ENCODE measurements around the gene PGM5.

PGM5 gene

GRCh38 chr9:68522131-68522530 lies 165.7 kb downstream of the PGM5 start:
- H3K36me3 ChIP-seq (replicated peaks in 1 of 2; ENCODE audit: control insufficient read depth in 2 of 2, insufficient read depth in 2 of 2, low read length in 2 of 2): no peaks in the 10 kb centered on the region
- H3K4ac ChIP-seq (ENCODE audit: low read length): no peak overlapping the region
- no peak overlapping the region for H2BK12ac ChIP-seq (ENCODE audit: low read length)
- no peak overlapping the region for H3K4me3 ChIP-seq (ENCODE audit: low read length in 2 of 2)
- H3K79me1 ChIP-seq (ENCODE audit: low read depth, low read length): no peaks in the 10 kb centered on the region
- no peak overlapping the region for H3K9ac ChIP-seq (ENCODE audit: low read depth, low read length, poor library complexity)
- H4K91ac ChIP-seq (ENCODE audit: low read depth, low read length, poor library complexity): no peak overlapping the region
- no peak for DNase-seq (ENCODE audit: low spot score)
- no peak overlapping the region for H3K27ac ChIP-seq (replicated peaks; ENCODE audit: low read length)
- H4K8ac ChIP-seq (ENCODE audit: low read depth, low read length): no peak overlapping the region
- no peak overlapping the region for H3K18ac ChIP-seq (ENCODE audit: low read length)
- peaks cover 0 to 3% (median 0%) of the 10 kb centered on the region in 3 experiments for H3K27me3 ChIP-seq (ENCODE audit: control insufficient read depth in 3 of 3, insufficient read depth in 3 of 3, low read depth in 1 of 3, low read length in 3 of 3)
- no peak overlapping the region for H3K14ac ChIP-seq (ENCODE audit: low read length)
- no peaks in the 10 kb centered on the region for H3K4me1 ChIP-seq (ENCODE audit: control insufficient read depth in 2 of 2, insufficient read depth in 1 of 2, low read depth in 1 of 2, low read length in 2 of 2)
- no peak overlapping the region for H2BK15ac ChIP-seq (ENCODE audit: low read length)
- WGBS, 2 donors (ENCODE audit: extremely low coverage in 2 of 2, insufficient read length in 2 of 2, insufficient replicate concordance in 1 of 2): no CpG with 5 or more reads among the region's 4 CpGs
- no peak overlapping the region for H2BK5ac ChIP-seq (ENCODE audit: low read length)
- no peak overlapping the region for H2BK120ac ChIP-seq (ENCODE audit: low read depth, low read length)
- peaks cover 3 to 4% of the 10 kb centered on the region in 2 donors for H3K9me3 ChIP-seq (replicated peaks in 1 of 2; ENCODE audit: control insufficient read depth in 2 of 2, insufficient read depth in 1 of 2, low read depth in 1 of 2, low read length in 2 of 2)
- no peak overlapping the region for H3K4me2 ChIP-seq (ENCODE audit: insufficient read depth, low read length, poor library complexity, severe bottlenecking)
- H2AK5ac ChIP-seq (ENCODE audit: low read depth, low read length): no peak overlapping the region
- no peak overlapping the region for H2AFZ ChIP-seq (ENCODE audit: low read length)
- H3K23ac ChIP-seq (ENCODE audit: low read depth, low read length, poor library complexity): no peak overlapping the region

DNA sequence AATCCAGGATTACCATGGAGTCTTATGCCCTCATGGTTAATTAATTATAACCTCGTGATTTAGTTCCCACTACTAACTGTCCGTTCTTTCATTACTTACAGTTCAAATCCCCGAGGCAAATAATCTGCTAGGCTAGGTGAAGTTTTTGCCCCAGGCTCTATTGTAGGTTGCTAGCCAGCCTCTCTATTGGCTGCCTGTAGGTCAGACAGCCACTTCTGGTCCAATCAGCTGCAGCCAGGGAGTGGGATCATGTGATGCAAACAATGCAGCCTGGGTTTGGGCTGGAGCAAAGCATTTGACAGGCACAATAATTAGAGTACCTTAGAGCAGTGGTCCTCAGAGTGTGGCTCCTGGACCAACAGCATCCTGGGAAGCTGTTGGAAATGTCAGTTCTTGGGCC lies 166.5 kb downstream of the PGM5 start:
- no CpG with 5 or more reads among the region's 3 CpGs for WGBS, 2 donors (ENCODE audit: extremely low coverage in 2 of 2, insufficient read length in 2 of 2, insufficient replicate concordance in 1 of 2)

DNA sequence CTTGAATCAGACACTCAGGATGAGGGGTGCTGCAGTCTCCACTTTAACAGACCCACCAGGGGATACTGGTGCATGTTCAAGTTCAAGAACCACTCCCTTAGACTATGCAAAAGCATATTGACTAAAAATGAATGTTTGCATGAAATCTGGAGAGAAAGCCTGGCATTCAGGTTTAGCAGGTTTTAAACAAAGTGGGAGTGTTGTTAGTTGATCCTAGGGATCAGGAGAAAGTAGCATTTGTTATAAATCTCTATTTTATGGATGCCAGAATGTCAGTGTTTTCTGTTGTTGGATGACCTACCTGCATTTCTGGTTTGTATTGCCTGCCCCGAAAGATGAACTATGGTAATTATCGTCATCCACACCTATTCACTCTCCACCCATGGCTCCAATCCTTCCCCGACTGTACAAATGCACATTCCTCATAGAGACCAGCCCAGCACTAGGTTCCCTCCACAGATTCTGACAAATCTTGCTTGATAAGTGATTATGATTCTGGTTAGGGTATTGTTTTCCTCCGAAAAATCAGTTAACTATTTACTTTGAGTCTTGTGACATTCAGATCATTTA lies 167.0 kb downstream of the PGM5 start:
- no peak overlapping the region for H3K4ac ChIP-seq (ENCODE audit: low read length)
- no peaks in the 10 kb centered on the region for H3K4me1 ChIP-seq (ENCODE audit: control insufficient read depth in 2 of 2, insufficient read depth in 1 of 2, low read depth in 1 of 2, low read length in 2 of 2)
- no peak overlapping the region for H3K4me3 ChIP-seq (ENCODE audit: low read length in 2 of 2)
- no peak overlapping the region for H3K18ac ChIP-seq (ENCODE audit: low read length)
- H3K4me2 ChIP-seq (ENCODE audit: insufficient read depth, low read length, poor library complexity, severe bottlenecking): no peak overlapping the region
- H3K27ac ChIP-seq (replicated peaks; ENCODE audit: low read length): no peak overlapping the region
- no peak overlapping the region for H2BK5ac ChIP-seq (ENCODE audit: low read length)
- H3K79me1 ChIP-seq (ENCODE audit: low read depth, low read length): no peaks in the 10 kb centered on the region
- no peaks in the 10 kb centered on the region for H3K9me3 ChIP-seq (replicated peaks in 1 of 2; ENCODE audit: control insufficient read depth in 2 of 2, insufficient read depth in 1 of 2, low read depth in 1 of 2, low read length in 2 of 2)
- H2BK12ac ChIP-seq (ENCODE audit: low read length): no peak overlapping the region
- H3K14ac ChIP-seq (ENCODE audit: low read length): no peak overlapping the region
- no peak overlapping the region for H2BK15ac ChIP-seq (ENCODE audit: low read length)
- no peak overlapping the region for H3K23ac ChIP-seq (ENCODE audit: low read depth, low read length, poor library complexity)
- H2AFZ ChIP-seq (ENCODE audit: low read length): no peak overlapping the region
- no peak overlapping the region for H2BK120ac ChIP-seq (ENCODE audit: low read depth, low read length)
- no peak overlapping the region for H2AK5ac ChIP-seq (ENCODE audit: low read depth, low read length)
- peaks cover 0 to 3% (median 0%) of the 10 kb centered on the region in 3 experiments for H3K27me3 ChIP-seq (ENCODE audit: control insufficient read depth in 3 of 3, insufficient read depth in 3 of 3, low read depth in 1 of 3, low read length in 3 of 3)
- H3K36me3 ChIP-seq (replicated peaks in 1 of 2; ENCODE audit: control insufficient read depth in 2 of 2, insufficient read depth in 2 of 2, low read length in 2 of 2): no peaks in the 10 kb centered on the region
- WGBS, 2 donors (ENCODE audit: extremely low coverage in 2 of 2, insufficient read length in 2 of 2, insufficient replicate concordance in 1 of 2): no CpG with 5 or more reads among the region's 4 CpGs
- no peak overlapping the region for H3K9ac ChIP-seq (ENCODE audit: low read depth, low read length, poor library complexity)
- DNase-seq (ENCODE audit: low spot score): no peak
- no peak overlapping the region for H4K8ac ChIP-seq (ENCODE audit: low read depth, low read length)
- H4K91ac ChIP-seq (ENCODE audit: low read depth, low read length, poor library complexity): no peak overlapping the region

More for the DNA sequence above, 166.5 kb downstream of the PGM5 start:
- Histone ChIP-seq H2AFZ (ENCODE audit: low read length) (no peak overlapping the region), H3K79me1 (ENCODE audit: low read depth, low read length) (no peaks in the 10 kb centered on the region), H3K9me3 (replicated peaks in 1 of 2; ENCODE audit: control insufficient read depth in 2 of 2, insufficient read depth in 1 of 2, low read depth in 1 of 2, low read length in 2 of 2) (peaks cover under 1 to 2% of the 10 kb centered on the region in 2 donors), H3K14ac (ENCODE audit: low read length) (no peak overlapping the region), H3K27me3 (ENCODE audit: control insufficient read depth in 3 of 3, insufficient read depth in 3 of 3, low read depth in 1 of 3, low read length in 3 of 3) (peaks cover 0 to 3% (median 0%) of the 10 kb centered on the region in 3 experiments), H3K18ac (ENCODE audit: low read length) (no peak overlapping the region), H2BK120ac (ENCODE audit: low read depth, low read length) (no peak overlapping the region), H3K36me3 (replicated peaks in 1 of 2; ENCODE audit: control insufficient read depth in 2 of 2, insufficient read depth in 2 of 2, low read length in 2 of 2) (no peaks in the 10 kb centered on the region), H3K4me3 (ENCODE audit: low read length in 2 of 2) (no peak overlapping the region), H3K4ac (ENCODE audit: low read length) (no peak overlapping the region), H3K27ac (replicated peaks; ENCODE audit: low read length) (no peak overlapping the region), H2AK5ac (ENCODE audit: low read depth, low read length) (no peak overlapping the region), H3K9ac (ENCODE audit: low read depth, low read length, poor library complexity) (no peak overlapping the region), H2BK12ac (ENCODE audit: low read length) (no peak overlapping the region), H3K4me2 (ENCODE audit: insufficient read depth, low read length, poor library complexity, severe bottlenecking) (no peak overlapping the region), H2BK5ac (ENCODE audit: low read length) (no peak overlapping the region), H3K23ac (ENCODE audit: low read depth, low read length, poor library complexity) (no peak overlapping the region), H2BK15ac (ENCODE audit: low read length) (no peak overlapping the region), H3K4me1 (ENCODE audit: control insufficient read depth in 2 of 2, insufficient read depth in 1 of 2, low read depth in 1 of 2, low read length in 2 of 2) (no peaks in the 10 kb centered on the region), H4K91ac (ENCODE audit: low read depth, low read length, poor library complexity) (no peak overlapping the region), H4K8ac (ENCODE audit: low read depth, low read length) (no peak overlapping the region)
- no peak for DNase-seq (ENCODE audit: low spot score)

DNA sequence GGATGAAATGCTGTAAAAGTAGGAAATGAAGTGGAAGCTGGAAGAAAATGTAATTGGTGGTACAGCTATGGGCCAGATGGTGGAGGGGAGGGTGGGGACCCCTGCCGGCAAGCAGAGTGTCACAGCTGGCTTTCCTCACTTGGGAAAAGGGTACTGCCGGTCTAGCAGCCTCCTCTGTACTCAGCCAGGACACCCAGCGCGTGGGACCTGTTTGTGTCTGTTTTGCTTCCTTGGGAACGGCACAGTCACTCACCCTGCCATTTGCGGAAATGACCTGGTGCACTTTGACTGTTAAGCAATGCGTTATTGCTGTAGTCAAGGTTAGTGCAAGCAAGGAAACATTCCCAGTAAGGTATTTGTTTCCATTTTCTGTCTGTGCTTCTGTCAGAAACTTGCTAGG lies 174.2 kb downstream of the PGM5 start:
- peak overlapping the region; percentile 5 for H3K18ac ChIP-seq (ENCODE audit: low read length)
- no peak overlapping the region for H2BK5ac ChIP-seq (ENCODE audit: low read length)
- no peak for DNase-seq (ENCODE audit: low spot score)
- no peak overlapping the region for H3K4ac ChIP-seq (ENCODE audit: low read length)
- H2AK5ac ChIP-seq (ENCODE audit: low read depth, low read length): no peak overlapping the region
- H3K4me2 ChIP-seq (ENCODE audit: insufficient read depth, low read length, poor library complexity, severe bottlenecking): no peak overlapping the region
- no peak overlapping the region for H2BK12ac ChIP-seq (ENCODE audit: low read length)
- H4K8ac ChIP-seq (ENCODE audit: low read depth, low read length): no peak overlapping the region
- no peaks in the 10 kb centered on the region for H3K79me1 ChIP-seq (ENCODE audit: low read depth, low read length)
- H2BK15ac ChIP-seq (ENCODE audit: low read length): no peak overlapping the region
- H3K14ac ChIP-seq (ENCODE audit: low read length): no peak overlapping the region
- peaks cover 0 to 23% (median 0%) of the 10 kb centered on the region in 3 experiments for H3K27me3 ChIP-seq (ENCODE audit: control insufficient read depth in 3 of 3, insufficient read depth in 3 of 3, low read depth in 1 of 3, low read length in 3 of 3)
- no peak overlapping the region for H2AFZ ChIP-seq (ENCODE audit: low read length)
- H3K4me1 ChIP-seq (ENCODE audit: control insufficient read depth in 2 of 2, insufficient read depth in 1 of 2, low read depth in 1 of 2, low read length in 2 of 2): no peaks in the 10 kb centered on the region
- H2BK120ac ChIP-seq (ENCODE audit: low read depth, low read length): no peak overlapping the region
- no peak overlapping the region for H3K4me3 ChIP-seq (ENCODE audit: low read length in 2 of 2)
- no peaks in the 10 kb centered on the region for H3K36me3 ChIP-seq (replicated peaks in 1 of 2; ENCODE audit: control insufficient read depth in 2 of 2, insufficient read depth in 2 of 2, low read length in 2 of 2)
- H4K91ac ChIP-seq (ENCODE audit: low read depth, low read length, poor library complexity): no peak overlapping the region
- no peak overlapping the region for H3K27ac ChIP-seq (replicated peaks; ENCODE audit: low read length)
- H3K9me3 ChIP-seq (replicated peaks in 1 of 2; ENCODE audit: control insufficient read depth in 2 of 2, insufficient read depth in 1 of 2, low read depth in 1 of 2, low read length in 2 of 2): no peaks in the 10 kb centered on the region
- WGBS, 2 donors (ENCODE audit: extremely low coverage in 2 of 2, insufficient read length in 2 of 2, insufficient replicate concordance in 1 of 2): no CpG with 5 or more reads among the region's 7 CpGs
- H3K9ac ChIP-seq (ENCODE audit: low read depth, low read length, poor library complexity): no peak overlapping the region
- no peak overlapping the region for H3K23ac ChIP-seq (ENCODE audit: low read depth, low read length, poor library complexity)

All from neuronal stem cell (in vitro differentiated cells).